Epithelial cell of proximal tubule (primary cell): ENCODE results near the gene FBXW7. TPM values are rescaled to one million over a fixed set of nuclear protein-coding genes. Genes with fewer than 3 reads are reported as not detected.

Experiments
- DNase-seq: peaks from one replicate; pipeline ENCODE4 v3.0.0-alpha.2; 2011; ENCODE audit warnings: low read depth
- H3K4me3 ChIP-seq: 2 replicates; pipeline ENCODE4 v1.5.1; 2011; ENCODE audit warnings: low read depth, mild to moderate bottlenecking, low read length
- total RNA-seq: library from RNA; depleted of rRNA; stranded (reverse); fragments of >200 nt; gene quantifications from 2 replicates; pipeline ENCODE4 v1.2.3, GENCODE V29; 2015
- TF ChIP-seq, protein P1 (sequence below): conservative IDR thresholded peaks from 2 replicates; pipeline ENCODE4 v1.5.1; 2012; ENCODE audit warnings: low read depth, mild to moderate bottlenecking, low read length

Gene FBXW7
- total RNA-seq, 1 donor from 2014 or later = 32.9 TPM

DNA sequence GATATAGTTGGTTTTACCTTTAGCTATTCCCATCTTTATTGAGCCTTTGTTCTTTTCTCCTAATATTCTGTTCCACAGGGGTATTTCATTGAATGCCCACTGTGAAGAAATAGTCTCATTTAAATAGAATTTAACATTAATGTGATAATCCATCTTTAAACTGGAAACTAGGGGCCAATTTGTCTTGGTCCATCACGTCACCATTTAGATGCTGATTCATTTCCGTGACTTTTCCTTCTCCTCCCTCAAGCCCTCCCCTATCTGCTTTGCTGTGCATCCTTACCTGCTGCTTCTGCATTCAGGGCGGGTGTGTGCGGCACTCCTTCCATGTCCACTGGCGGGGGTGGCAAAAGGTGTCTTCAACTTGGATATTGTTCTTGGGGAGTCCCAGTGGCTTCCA is 241.1 kb downstream of the FBXW7 start:
- TF ChIP-seq, protein P1, sequence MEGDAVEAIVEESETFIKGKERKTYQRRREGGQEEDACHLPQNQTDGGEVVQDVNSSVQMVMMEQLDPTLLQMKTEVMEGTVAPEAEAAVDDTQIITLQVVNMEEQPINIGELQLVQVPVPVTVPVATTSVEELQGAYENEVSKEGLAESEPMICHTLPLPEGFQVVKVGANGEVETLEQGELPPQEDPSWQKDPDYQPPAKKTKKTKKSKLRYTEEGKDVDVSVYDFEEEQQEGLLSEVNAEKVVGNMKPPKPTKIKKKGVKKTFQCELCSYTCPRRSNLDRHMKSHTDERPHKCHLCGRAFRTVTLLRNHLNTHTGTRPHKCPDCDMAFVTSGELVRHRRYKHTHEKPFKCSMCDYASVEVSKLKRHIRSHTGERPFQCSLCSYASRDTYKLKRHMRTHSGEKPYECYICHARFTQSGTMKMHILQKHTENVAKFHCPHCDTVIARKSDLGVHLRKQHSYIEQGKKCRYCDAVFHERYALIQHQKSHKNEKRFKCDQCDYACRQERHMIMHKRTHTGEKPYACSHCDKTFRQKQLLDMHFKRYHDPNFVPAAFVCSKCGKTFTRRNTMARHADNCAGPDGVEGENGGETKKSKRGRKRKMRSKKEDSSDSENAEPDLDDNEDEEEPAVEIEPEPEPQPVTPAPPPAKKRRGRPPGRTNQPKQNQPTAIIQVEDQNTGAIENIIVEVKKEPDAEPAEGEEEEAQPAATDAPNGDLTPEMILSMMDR = no peak

DNA sequence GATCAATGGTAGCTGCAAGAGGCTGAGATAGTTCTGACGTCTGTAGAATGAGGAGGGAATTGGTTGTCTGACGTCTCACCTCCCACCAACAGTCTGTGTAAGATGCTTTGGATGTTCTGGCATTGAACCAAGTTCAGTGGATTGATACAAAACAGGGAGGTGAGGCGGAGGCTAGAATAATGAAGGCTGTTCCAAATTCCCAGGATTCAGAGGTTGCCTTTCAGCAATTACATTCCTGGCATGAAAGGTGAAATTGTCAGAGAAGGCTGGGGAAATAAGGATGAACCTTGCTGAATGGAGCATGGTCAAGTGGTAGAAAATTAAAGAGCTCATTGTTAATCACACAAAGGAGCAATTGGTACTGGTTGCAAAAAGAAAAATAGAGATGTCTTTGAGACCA is 241.6 kb downstream of the FBXW7 start:
- TF ChIP-seq, protein P1 = no peak
- no peak for DNase-seq
- no peak overlapping the region for H3K4me3 ChIP-seq

More for the DNA sequence above, 241.1 kb downstream of the FBXW7 start:
- no peak overlapping the region for H3K4me3 ChIP-seq
- DNase-seq = no peak

DNA sequence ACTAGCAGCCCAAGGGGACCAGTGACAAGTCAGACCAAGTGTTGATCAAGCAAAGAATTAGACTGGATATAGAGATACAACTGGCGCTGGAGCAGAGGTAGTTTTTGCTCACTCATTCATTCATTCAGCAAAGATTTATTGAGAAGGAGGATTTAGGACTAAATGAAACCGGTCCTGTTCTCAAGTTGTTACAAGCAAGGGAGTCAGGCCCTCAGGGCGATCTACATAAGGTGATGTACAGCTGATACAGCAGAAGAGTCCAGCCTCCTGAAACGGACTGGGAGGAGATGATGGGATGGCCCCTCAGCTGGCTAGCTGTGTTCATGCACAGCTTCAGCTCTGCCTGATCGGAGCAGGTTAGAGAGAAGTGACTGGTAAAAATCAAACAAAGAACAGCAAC is 242.4 kb downstream of the FBXW7 start:
- TF ChIP-seq, protein P1 = no peak
- DNase-seq = no peak
- no peak overlapping the region for H3K4me3 ChIP-seq

DNA sequence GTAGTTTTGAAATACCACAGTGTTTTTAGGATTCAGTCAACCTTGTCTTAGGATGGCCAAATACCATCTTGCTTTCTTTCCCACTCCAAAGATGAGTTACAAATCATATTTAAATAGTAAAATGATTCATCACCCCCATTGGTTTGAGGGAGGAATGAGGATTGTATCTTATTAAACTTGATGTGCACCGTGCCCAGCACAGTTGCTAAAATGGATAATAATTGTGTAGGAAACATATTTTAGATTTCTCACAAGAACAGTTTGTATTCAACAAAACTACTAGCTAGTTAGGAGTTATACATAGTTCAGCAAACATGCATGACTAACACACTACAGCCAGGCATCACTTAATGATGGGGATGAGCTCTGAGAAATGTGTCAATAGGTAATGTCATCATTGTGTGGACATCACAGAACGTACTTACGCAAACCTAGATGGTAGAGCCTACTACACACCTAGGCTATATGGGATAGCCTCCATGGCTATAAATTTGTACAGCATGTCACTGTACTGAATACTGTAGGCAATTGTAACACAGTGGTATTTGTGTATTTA is 245.4 kb downstream of the FBXW7 start:
- H3K4me3 ChIP-seq = no peak overlapping the region
- DNase-seq = no peak
- TF ChIP-seq, protein P1 = no peak

DNA sequence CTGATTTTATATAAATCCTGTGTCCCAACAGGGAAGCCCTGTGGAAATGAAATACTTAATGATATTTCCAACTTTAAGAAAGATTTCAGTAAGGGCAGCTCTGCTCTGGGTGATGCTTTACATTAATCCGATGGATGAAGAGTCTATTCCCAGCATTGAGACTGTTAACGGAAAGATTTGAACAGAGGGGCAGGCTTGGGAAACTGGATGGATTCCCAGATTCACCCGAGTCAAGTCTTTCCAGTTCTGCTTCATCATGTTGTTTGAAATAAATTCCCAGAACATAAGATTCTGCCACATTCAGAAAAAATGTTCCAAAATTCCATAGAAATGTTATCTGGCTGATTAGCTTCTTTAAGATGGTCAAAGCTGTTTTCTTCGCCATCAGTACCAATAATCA is 246.0 kb downstream of the FBXW7 start:
- TF ChIP-seq, protein P1 = no peak
- no peak overlapping the region for H3K4me3 ChIP-seq
- no peak for DNase-seq

DNA sequence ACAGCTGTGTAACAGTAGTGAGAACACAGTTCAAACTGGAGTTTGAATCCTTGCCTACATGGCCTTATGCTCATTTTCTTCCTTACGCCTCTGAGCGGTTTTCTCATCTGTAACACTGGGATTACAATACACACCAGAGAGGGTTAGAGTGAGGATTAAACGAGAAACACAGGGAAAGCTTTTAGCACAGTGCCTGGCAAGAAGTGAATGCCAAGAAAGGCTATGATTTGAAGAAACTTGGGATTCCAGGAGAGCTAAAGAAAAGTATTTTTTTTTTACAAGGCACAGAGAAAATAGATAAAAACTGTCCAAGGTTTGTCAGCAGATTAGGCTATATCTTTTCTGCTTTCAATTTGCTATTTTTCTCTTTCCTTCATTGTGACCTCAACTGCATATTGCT is 246.4 kb downstream of the FBXW7 start:
- no peak overlapping the region for H3K4me3 ChIP-seq
- no peak for DNase-seq
- TF ChIP-seq, protein P1 = no peak

DNA sequence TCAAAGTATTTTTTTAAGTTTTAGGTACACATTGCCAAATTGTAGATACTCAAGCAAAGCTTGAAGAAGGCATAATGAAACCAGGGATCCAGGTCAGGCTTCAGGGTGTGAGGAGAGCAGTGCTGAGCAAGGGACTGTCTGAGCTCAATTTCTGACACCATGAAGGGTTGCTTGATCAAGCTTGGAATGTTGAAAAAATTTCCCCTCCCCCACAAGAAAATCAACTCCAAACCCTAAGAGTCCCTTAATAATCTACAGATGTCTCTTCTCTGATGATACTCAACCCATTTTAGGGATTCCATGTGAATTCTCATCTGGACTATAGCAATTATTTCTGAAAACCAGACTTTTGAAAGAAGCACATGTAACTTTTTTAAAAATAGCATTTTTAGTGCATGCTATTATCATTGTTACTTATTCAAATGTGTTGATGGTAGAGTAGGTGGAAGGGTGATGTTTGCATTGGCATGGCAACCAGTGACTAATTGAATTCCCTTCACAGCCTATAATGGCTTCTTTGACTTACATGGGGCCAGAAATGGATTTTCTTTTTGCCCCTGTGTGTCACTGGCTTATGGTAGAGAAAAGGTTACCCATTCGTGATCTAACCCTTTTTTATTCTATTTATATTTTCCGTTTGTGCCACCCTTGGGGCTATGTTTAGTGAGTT is 252.0 kb downstream of the FBXW7 start:
- TF ChIP-seq, protein P1 = no peak

More for the DNA sequence above, 252.0 kb downstream of the FBXW7 start:
- DNase-seq = peak; percentile 35
- H3K4me3 ChIP-seq = no peak overlapping the region
